HepG2 (cell line): Measurements from ENCODE around the gene GP1BA. TPM values are rescaled to one million over a fixed set of nuclear protein-coding genes. Genes with fewer than 3 reads are reported as not detected.

ENCODE experiments used
- ATF7-NPFF ChIP-seq: sonication (generic); formaldehyde crosslinking; IDR thresholded peaks from 2 replicates; pipeline ENCODE4 v1.8.1; 2023; ENCODE audit warnings: mild to moderate bottlenecking, low read depth, missing genetic modification reagents, moderate library complexity
- CCDC6 ChIP-seq: sonication (generic); formaldehyde crosslinking; IDR thresholded peaks from 2 replicates; pipeline ENCODE4 v1.8.1; 2022; ENCODE audit warnings: mild to moderate bottlenecking, missing genetic modification reagents, moderate library complexity
- FOSL1 ChIP-seq: sonication (generic); formaldehyde crosslinking; IDR thresholded peaks from 2 replicates; pipeline ENCODE4 v1.9.0; 2021; ENCODE audit warnings: missing genetic modification reagents, borderline replicate concordance
- HDAC2 ChIP-seq: sonication (generic); formaldehyde crosslinking; IDR thresholded peaks from 2 replicates; pipeline ENCODE4 v1.4.0; 2020; ENCODE audit warnings: missing genetic modification reagents
- HNF1A ChIP-seq, 2 experiments: sonication (generic) in 1 of 2; formaldehyde crosslinking in 1 of 2; IDR thresholded peaks; 2 replicates each; pipeline versions ENCODE4 v1.4.0 to v1.6.1; 2016 to 2020; ENCODE audit warnings: borderline replicate concordance in 1 of 2, low read depth in 1 of 2, mild to moderate bottlenecking in 1 of 2, missing genetic modification reagents in 1 of 2
- MAFG ChIP-seq: sonication (generic); formaldehyde crosslinking; IDR thresholded peaks from 2 replicates; pipeline ENCODE4 v1.5.1; 2020; ENCODE audit warnings: mild to moderate bottlenecking, missing genetic modification reagents
- MED8 ChIP-seq: sonication (generic); formaldehyde crosslinking; IDR thresholded peaks from 2 replicates; pipeline ENCODE4 v1.8.1; 2023; ENCODE audit warnings: mild to moderate bottlenecking, missing genetic modification reagents; ENCODE audit not compliant: insufficient replicate concordance
- MIER2 ChIP-seq: IDR thresholded peaks from 2 replicates; pipeline ENCODE4 v1.6.1; 2016; ENCODE audit warnings: missing biosample characterization, missing genetic modification reagents
- RAD51 ChIP-seq: fragments of 450-650 bp; IDR thresholded peaks from 2 replicates; pipeline ENCODE4 v1.6.1; 2016; ENCODE audit warnings: borderline replicate concordance
- SALL1 ChIP-seq: sonication (generic); formaldehyde crosslinking; IDR thresholded peaks from 2 replicates; pipeline ENCODE4 v1.8.0; 2022; ENCODE audit warnings: mild to moderate bottlenecking, missing genetic modification reagents
- SOX5 ChIP-seq: IDR thresholded peaks from 2 replicates; pipeline ENCODE4 v1.6.1; 2016; ENCODE audit warnings: borderline replicate concordance
- TP53 ChIP-seq: sonication (generic); formaldehyde crosslinking; conservative IDR thresholded peaks from 2 replicates; pipeline ENCODE4 v1.4.0; 2020; ENCODE audit warnings: missing genetic modification reagents
- ZNF335 ChIP-seq: sonication (generic); formaldehyde crosslinking; IDR thresholded peaks from 2 replicates; pipeline ENCODE4 v1.4.0; 2020; ENCODE audit warnings: missing genetic modification reagents
- ZNF629 ChIP-seq: sonication (generic); formaldehyde crosslinking; conservative IDR thresholded peaks from 2 replicates; pipeline ENCODE4 v1.5.0; 2020; ENCODE audit warnings: missing genetic modification reagents
- ZNF7 ChIP-seq: IDR thresholded peaks from 2 replicates; pipeline ENCODE4 v1.6.1; 2016; ENCODE audit warnings: missing biosample characterization, missing genetic modification reagents
- ZNF792 ChIP-seq: IDR thresholded peaks from 2 replicates; pipeline ENCODE4 v1.6.1; 2016
- ZSCAN21 ChIP-seq: sonication (generic); formaldehyde crosslinking; IDR thresholded peaks from 2 replicates; pipeline ENCODE4 v1.8.0; 2022; ENCODE audit warnings: mild to moderate bottlenecking, missing genetic modification reagents, moderate library complexity, borderline replicate concordance
- polyA plus RNA-seq, 8 experiments: library from polyadenylated mRNA; depleted of rRNA in 3 of 8; stranded (reverse) in 7 of 8; unstranded in 1 of 8; fragments of >200 nt; fragmentation: Illumina TruSeq in 4 of 8; extraction: Trizol in 4 of 8; gene quantifications; 2 replicates each; pipeline versions ENCODE4 v1.2.1 to v1.2.3, GENCODE V29; 2011 to 2016; ENCODE audit warnings: low read depth in 4 of 8, missing spikeins in 1 of 8, mixed read lengths in 1 of 8; ENCODE audit not compliant: insufficient read depth in 1 of 8
- total RNA-seq, 5 experiments: library from RNA; depleted of rRNA; stranded (reverse); fragments of >200 nt; fragmentation: Illumina TruSeq; extraction: Trizol; gene quantifications; 2 replicates each; pipeline ENCODE4 v1.2.3, GENCODE V29; 2016; ENCODE audit warnings: low read depth in 1 of 5
- TF ChIP-seq, protein P1 (sequence below), 2 experiments: sonication (generic) in 1 of 2; formaldehyde crosslinking in 1 of 2; IDR thresholded peaks; 2 replicates each; pipeline versions ENCODE4 v1.4.0 to v1.6.1; 2018 to 2020; ENCODE audit warnings: missing genetic modification reagents in 2 of 2, borderline replicate concordance in 1 of 2, low read depth in 1 of 2, mild to moderate bottlenecking in 1 of 2, missing biosample characterization in 1 of 2
- TF ChIP-seq, protein P2 (sequence below): sonication (generic); formaldehyde crosslinking; IDR thresholded peaks from 2 replicates; pipeline ENCODE4 v1.4.0; 2020; ENCODE audit warnings: mild to moderate bottlenecking, missing genetic modification reagents

GP1BA gene
- total and polyA plus RNA-seq, 2 of the 13 experiments (the other 11 are each of a cell fraction or from before 2014, with no cell fraction given): not detected

GRCh38 chr17:4950075-4950745 lies 18.1 kb downstream of the GP1BA start (continued):
- TF ChIP-seq ATF7-NPFF (no peak), CCDC6 (CRISPR knock-in tag) (no peak), ZNF629 (CRISPR knock-in tag) (no peak), ZSCAN21 (0 out of 2 replicates have a peak, but pooled peaks have one; percentile 11), ZNF792 (no peak; the same call in 1 of the 2 replicates), MED8 (CRISPR knock-in tag) (no peak), SOX5 (CRISPR knock-in tag) (no peak), SALL1 (CRISPR knock-in tag) (peak; percentile 31; the same call in 1 of the 2 replicates), MIER2 (CRISPR knock-in tag) (no peak), HNF1A (IDR thresholded peaks at IDR 0.05; ENCODE audit: low read depth) (no peak), HNF1A (CRISPR knock-in tag; IDR thresholded peaks at IDR 0.05; ENCODE audit: borderline replicate concordance) (no peak), MAFG (CRISPR knock-in tag) (no peak), HDAC2 (CRISPR knock-in tag) (no peak), RAD51 (no peak), TP53 (CRISPR knock-in tag) (no peak), ZNF7 (CRISPR knock-in tag) (no peak), ZNF335 (CRISPR knock-in tag) (peak; percentile 13; the same call in 1 of the 2 replicates), FOSL1 (CRISPR knock-in tag) (no peak)
- TF ChIP-seq, protein P1, sequence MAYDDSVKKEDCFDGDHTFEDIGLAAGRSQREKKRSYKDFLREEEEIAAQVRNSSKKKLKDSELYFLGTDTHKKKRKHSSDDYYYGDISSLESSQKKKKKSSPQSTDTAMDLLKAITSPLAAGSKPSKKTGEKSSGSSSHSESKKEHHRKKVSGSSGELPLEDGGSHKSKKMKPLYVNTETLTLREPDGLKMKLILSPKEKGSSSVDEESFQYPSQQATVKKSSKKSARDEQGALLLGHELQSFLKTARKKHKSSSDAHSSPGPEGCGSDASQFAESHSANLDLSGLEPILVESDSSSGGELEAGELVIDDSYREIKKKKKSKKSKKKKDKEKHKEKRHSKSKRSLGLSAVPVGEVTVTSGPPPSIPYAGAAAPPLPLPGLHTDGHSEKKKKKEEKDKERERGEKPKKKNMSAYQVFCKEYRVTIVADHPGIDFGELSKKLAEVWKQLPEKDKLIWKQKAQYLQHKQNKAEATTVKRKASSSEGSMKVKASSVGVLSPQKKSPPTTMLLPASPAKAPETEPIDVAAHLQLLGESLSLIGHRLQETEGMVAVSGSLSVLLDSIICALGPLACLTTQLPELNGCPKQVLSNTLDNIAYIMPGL (CRISPR knock-in tag; IDR thresholded peaks at IDR 0.05; ENCODE audit: borderline replicate concordance in 1 of 2, low read depth in 1 of 2): no peak; a peak in 1 of 4 replicates
- TF ChIP-seq, protein P2, sequence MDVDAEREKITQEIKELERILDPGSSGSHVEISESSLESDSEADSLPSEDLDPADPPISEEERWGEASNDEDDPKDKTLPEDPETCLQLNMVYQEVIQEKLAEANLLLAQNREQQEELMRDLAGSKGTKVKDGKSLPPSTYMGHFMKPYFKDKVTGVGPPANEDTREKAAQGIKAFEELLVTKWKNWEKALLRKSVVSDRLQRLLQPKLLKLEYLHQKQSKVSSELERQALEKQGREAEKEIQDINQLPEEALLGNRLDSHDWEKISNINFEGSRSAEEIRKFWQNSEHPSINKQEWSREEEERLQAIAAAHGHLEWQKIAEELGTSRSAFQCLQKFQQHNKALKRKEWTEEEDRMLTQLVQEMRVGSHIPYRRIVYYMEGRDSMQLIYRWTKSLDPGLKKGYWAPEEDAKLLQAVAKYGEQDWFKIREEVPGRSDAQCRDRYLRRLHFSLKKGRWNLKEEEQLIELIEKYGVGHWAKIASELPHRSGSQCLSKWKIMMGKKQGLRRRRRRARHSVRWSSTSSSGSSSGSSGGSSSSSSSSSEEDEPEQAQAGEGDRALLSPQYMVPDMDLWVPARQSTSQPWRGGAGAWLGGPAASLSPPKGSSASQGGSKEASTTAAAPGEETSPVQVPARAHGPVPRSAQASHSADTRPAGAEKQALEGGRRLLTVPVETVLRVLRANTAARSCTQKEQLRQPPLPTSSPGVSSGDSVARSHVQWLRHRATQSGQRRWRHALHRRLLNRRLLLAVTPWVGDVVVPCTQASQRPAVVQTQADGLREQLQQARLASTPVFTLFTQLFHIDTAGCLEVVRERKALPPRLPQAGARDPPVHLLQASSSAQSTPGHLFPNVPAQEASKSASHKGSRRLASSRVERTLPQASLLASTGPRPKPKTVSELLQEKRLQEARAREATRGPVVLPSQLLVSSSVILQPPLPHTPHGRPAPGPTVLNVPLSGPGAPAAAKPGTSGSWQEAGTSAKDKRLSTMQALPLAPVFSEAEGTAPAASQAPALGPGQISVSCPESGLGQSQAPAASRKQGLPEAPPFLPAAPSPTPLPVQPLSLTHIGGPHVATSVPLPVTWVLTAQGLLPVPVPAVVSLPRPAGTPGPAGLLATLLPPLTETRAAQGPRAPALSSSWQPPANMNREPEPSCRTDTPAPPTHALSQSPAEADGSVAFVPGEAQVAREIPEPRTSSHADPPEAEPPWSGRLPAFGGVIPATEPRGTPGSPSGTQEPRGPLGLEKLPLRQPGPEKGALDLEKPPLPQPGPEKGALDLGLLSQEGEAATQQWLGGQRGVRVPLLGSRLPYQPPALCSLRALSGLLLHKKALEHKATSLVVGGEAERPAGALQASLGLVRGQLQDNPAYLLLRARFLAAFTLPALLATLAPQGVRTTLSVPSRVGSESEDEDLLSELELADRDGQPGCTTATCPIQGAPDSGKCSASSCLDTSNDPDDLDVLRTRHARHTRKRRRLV: peak; percentile 80; the same call in 1 of the 2 replicates
